Tibial nerve (tissue), 4 donors: ENCODE measurements around the gene PAGR1. TPM values are rescaled to one million over a fixed set of nuclear protein-coding genes. Genes with fewer than 3 reads are reported as not detected.

Experiments
- DNase-seq, 2 donors: peaks; one replicate each; pipeline ENCODE4 v3.0.0-alpha.2; 2019; ENCODE audit warnings: low spot score in 2 of 2
- H3K27ac ChIP-seq, 4 donors: fragments of 200-600 bp; sonication (generic) in 3 of 4; one replicate each; pipeline ENCODE4 v1.5.1; 2017 to 2019; ENCODE audit warnings: mild to moderate bottlenecking in 1 of 4
- H3K27me3 ChIP-seq, 2 donors: fragments of 200-600 bp; sonication (generic) in 1 of 2; one replicate each; pipeline versions ENCODE4 v1.5.1 to v1.6.0; 2017 to 2019
- H3K36me3 ChIP-seq, 3 donors: fragments of 200-600 bp; sonication (generic); one replicate each; pipeline ENCODE4 v1.5.1; 2018 to 2019
- H3K4me1 ChIP-seq, 4 donors: fragments of 200-600 bp; sonication (generic) in 3 of 4; one replicate each; pipeline ENCODE4 v1.5.1; 2017 to 2019
- H3K4me3 ChIP-seq, 4 donors: fragments of 200-600 bp; sonication (generic) in 3 of 4; one replicate each; pipeline ENCODE4 v1.5.1; 2017 to 2019; ENCODE audit warnings: mild to moderate bottlenecking in 1 of 4, moderate library complexity in 1 of 4
- H3K9me3 ChIP-seq, 4 donors: fragments of 200-600 bp; sonication (generic) in 3 of 4; one replicate each; pipeline ENCODE4 v1.5.1; 2017 to 2019
- CTCF ChIP-seq, 5 experiments: fragments of 200-600 bp in 3 of 5; fragments of 450-650 bp in 2 of 5; sonication (generic) in 3 of 5; IDR thresholded peaks; one replicate each; pipeline ENCODE4 v1.5.1; 2016 to 2019; ENCODE audit warnings: antibody characterized with exemption in 5 of 5, mild to moderate bottlenecking in 3 of 5, moderate library complexity in 2 of 5
- EP300 ChIP-seq, 2 donors: sonication (generic); formaldehyde crosslinking; IDR thresholded peaks; one replicate each; pipeline ENCODE4 v1.6.1; 2017; ENCODE audit warnings: antibody characterized with exemption in 2 of 2, mild to moderate bottlenecking in 1 of 2
- POLR2A ChIP-seq, 2 donors: fragments of 450-650 bp; IDR thresholded peaks; one replicate each; pipeline ENCODE4 v1.6.1; 2017; ENCODE audit warnings: antibody characterized with exemption in 2 of 2, mild to moderate bottlenecking in 2 of 2, moderate library complexity in 2 of 2
- WGBS, 2 donors: methylation state at CpG; one replicate each; pipeline ENCODE4 v1.1.5; 2018; 5-methylcytosine and 5-hydroxymethylcytosine counted together
- total RNA-seq, 4 donors: library from RNA; depleted of rRNA; stranded (reverse); fragments of >200 nt; gene quantifications; one replicate each; pipeline ENCODE4 v1.1.0, GENCODE V29; 2016

Gene PAGR1
- total RNA-seq, 4 donors from 2014 or later: 40.8 to 70.7 (median 61.0) TPM

GRCh38 chr16:29848420-29849297 lies 32.7 kb downstream of the PAGR1 start:
- Histone ChIP-seq H3K9me3 (no peaks in the 10 kb centered on the region), H3K27ac (peak overlapping the region in 3 of 4 donors; percentile 30 to 81 (median 37)), H3K4me1 (peaks cover 0 to 29% (median 0%) of the 10 kb centered on the region in 4 donors), H3K36me3 (peaks cover 0 to 47% (median 26%) of the 10 kb centered on the region in 3 donors), H3K27me3 (no peaks in the 10 kb centered on the region), H3K4me3 (no peak overlapping the region)
- 38 to 53% methylated on average over 13 to 15 of the region's 15 CpGs for WGBS, 2 donors
- DNase-seq: peak; percentile 41 to 42
- TF ChIP-seq POLR2A (IDR thresholded peaks at IDR 0.05): no peak
- TF ChIP-seq CTCF (IDR thresholded peaks at IDR 0.05): peak; percentile 83 to 92 (median 86)
- peak in 1 of 2 donors; percentile 26 for TF ChIP-seq EP300 (IDR thresholded peaks at IDR 0.05)

GRCh38 chr16:29849505-29849904 lies 33.6 kb downstream of the PAGR1 start:
- no peak for DNase-seq
- peaks cover 0 to 39% (median 24%) of the 10 kb centered on the region in 3 donors for H3K36me3 ChIP-seq
- no peak overlapping the region for H3K4me3 ChIP-seq
- WGBS, 2 donors: 41 to 48% methylated on average over 5 of the region's 5 CpGs
- peak overlapping the region in 3 of 4 donors; percentile 30 to 81 (median 37) for H3K27ac ChIP-seq
- no peaks in the 10 kb centered on the region for H3K9me3 ChIP-seq
- peaks cover 0 to 31% (median 0%) of the 10 kb centered on the region in 4 donors for H3K4me1 ChIP-seq
- no peaks in the 10 kb centered on the region for H3K27me3 ChIP-seq
- no peak for TF ChIP-seq POLR2A (IDR thresholded peaks at IDR 0.05)
- no peak for TF ChIP-seq EP300 (IDR thresholded peaks at IDR 0.05)
- TF ChIP-seq CTCF (IDR thresholded peaks at IDR 0.05): no peak

DNA sequence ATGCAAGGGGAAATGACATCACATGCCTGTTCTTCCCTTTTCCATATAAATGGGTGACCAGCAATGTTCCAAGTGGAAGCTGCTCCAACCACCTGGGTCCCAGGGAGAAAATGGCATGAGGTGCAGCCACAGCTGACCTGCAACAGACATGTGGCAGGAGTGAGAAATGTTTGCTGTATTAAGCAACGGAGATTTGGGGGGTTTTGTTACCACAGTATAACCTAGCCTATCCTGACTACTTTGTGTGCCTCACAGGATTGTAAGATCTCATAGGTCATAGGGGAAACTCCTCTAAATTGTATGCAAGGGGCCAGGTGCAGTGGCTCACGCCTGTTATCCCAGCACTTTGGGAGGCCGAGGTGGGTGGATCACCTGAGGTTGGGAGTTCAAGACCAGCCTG lies 35.0 kb downstream of the PAGR1 start:
- WGBS, 2 donors: 88 to 95% methylated on average over 3 of the region's 3 CpGs
- TF ChIP-seq POLR2A (IDR thresholded peaks at IDR 0.05) (no peak), CTCF (IDR thresholded peaks at IDR 0.05) (no peak)
- Histone ChIP-seq H3K36me3 (peaks cover 0 to 24% (median 18%) of the 10 kb centered on the region in 3 donors), H3K4me1 (peaks cover 0 to 31% (median 0%) of the 10 kb centered on the region in 4 donors), H3K27me3 (no peaks in the 10 kb centered on the region), H3K9me3 (no peaks in the 10 kb centered on the region), H3K27ac (peak overlapping the region in 1 of 4 donors; percentile 81), H3K4me3 (no peak overlapping the region)
- DNase-seq: no peak

DNA sequence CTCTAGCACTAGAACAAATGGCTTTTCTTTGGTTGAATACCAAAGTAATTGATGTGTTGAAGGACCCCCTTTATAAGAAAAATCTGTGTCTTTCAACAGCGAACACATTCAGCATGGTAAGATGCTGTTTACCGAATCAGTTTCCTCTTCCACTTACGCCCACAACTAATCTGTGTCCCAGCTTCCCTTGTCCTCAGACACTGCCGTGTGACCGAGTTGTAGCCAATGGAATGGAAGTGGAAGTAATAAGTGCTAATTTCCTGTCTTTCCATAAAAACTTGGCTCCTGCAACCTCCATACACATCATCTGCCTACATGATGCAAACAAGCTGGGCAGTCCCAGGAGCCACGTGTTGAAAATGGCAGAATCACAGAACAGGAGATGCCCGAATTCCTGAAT lies 36.7 kb downstream of the PAGR1 start:
- no peak for DNase-seq
- WGBS, 2 donors: 22 to 25% methylated on average over 7 of the region's 7 CpGs
- Histone ChIP-seq H3K27ac (peak overlapping the region; percentile 35 to 81 (median 62)), H3K36me3 (peaks cover 0 to 10% (median 2%) of the 10 kb centered on the region in 3 donors), H3K4me3 (no peak overlapping the region), H3K27me3 (no peaks in the 10 kb centered on the region), H3K9me3 (no peaks in the 10 kb centered on the region), H3K4me1 (peaks cover 0 to 38% (median 0%) of the 10 kb centered on the region in 4 donors)
- TF ChIP-seq CTCF (IDR thresholded peaks at IDR 0.05) (no peak), POLR2A (IDR thresholded peaks at IDR 0.05) (no peak), EP300 (IDR thresholded peaks at IDR 0.05) (peak; percentile 54 to 69)

DNA sequence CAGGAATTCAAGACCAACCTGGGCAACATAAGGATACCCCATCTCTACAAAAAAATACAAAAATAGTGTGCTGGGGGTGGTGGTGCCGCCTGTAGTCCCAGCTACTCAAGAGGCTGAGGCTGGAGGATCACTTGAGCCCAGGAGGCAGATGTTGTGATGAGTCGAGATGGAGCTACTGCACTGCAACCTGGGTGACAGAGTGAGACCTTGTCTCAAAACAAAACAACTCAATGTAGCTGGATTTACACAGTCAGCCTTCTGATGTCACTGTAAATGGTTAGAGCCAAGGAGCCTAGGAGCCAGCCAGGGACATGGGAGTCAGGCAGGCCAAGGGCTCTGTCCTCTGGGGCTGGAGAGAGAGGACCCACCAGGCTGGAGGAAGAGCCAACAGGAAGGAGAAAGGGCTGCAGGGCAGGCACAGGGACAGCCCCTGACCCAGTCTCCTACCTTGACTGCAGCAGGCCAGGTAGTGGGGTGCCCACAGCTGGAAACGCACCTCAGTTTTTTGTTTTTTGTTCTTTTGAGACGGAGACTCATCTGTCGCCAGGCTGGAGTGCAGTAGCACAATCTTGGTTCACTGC lies 38.7 kb downstream of the PAGR1 start:
- no peak overlapping the region for H3K4me3 ChIP-seq
- no peak for DNase-seq
- no peaks in the 10 kb centered on the region for H3K27me3 ChIP-seq
- TF ChIP-seq POLR2A (IDR thresholded peaks at IDR 0.05) (no peak), EP300 (IDR thresholded peaks at IDR 0.05) (no peak), CTCF (IDR thresholded peaks at IDR 0.05) (no peak)
- peaks cover 0 to 31% (median 0%) of the 10 kb centered on the region in 4 donors for H3K4me1 ChIP-seq
- 88 to 91% methylated on average over 5 of the region's 5 CpGs for WGBS, 2 donors
- H3K27ac ChIP-seq: peak overlapping the region in 1 of 4 donors; percentile 81
- no peaks in the 10 kb centered on the region for H3K9me3 ChIP-seq
- H3K36me3 ChIP-seq: peaks cover 3 to 22% (median 3%) of the 10 kb centered on the region in 3 donors
